HG03135 (cell line): ENCODE results near the gene OTUD1.
A peak's percentile ranks its signal among the peaks of the same experiment; 100 is the strongest.
"Not testable (repeated sequence)": the region's sequence is repeated elsewhere in the genome, so short reads cannot be mapped to it uniquely, and the experiment has no call there.

Experiments
- ATAC-seq: cut with Tn5 transposase; IDR thresholded peaks from one replicate; pipeline ENCODE4 v1.9.1; 2021; ENCODE audit warnings: mild to moderate bottlenecking, moderate library complexity; ENCODE audit not compliant: unreplicated experiment

Gene OTUD1, protein sequence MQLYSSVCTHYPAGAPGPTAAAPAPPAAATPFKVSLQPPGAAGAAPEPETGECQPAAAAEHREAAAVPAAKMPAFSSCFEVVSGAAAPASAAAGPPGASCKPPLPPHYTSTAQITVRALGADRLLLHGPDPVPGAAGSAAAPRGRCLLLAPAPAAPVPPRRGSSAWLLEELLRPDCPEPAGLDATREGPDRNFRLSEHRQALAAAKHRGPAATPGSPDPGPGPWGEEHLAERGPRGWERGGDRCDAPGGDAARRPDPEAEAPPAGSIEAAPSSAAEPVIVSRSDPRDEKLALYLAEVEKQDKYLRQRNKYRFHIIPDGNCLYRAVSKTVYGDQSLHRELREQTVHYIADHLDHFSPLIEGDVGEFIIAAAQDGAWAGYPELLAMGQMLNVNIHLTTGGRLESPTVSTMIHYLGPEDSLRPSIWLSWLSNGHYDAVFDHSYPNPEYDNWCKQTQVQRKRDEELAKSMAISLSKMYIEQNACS

DNA sequence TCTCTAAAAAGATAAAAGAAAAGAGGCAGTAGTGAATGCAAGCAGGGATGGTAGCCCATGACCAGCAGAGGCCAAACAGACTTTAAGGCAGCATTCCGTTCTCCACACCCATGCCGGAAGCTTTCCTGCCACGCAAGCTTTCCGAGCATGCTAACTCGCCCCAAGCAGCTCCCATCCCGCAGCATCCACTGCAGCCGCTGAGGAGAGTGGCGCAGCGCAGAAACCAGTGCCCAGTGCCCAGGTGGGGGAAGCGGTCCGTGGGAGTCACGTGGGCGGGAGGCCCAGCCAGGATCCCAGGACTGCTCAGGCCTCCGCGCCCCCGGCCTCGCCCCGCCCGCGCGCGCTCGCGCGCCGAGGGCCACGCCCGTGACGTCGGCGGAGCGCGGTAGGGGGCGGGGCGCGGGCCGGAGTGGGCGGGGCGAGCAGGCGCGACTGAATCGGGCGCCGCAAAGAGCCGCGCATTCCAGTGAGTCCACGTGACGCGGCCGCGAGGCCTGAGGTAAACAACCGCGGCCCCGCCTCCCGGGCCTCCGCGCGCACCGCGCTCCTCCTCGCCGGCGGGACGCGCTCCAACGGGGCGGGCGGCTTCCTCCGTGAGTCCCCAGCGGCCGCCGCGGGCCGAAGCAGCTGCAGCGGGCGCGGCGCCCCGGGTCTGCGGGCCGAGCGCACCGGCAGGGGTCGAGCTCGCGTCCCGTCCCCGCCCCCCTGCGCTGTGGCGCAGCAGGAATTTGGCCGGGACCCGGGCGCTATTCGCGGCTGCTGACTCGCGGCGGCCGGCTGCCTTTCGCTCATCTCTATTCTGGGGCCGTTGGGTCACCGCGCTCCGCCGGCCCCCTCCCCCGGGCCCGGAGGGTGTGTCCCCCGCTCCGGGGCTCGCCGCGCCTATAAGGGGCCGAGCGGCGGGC, at the start of gene OTUD1:
TSS of gene OTUD1 (plus strand) at position 529 of the 905 bp plus-strand sequence. CDS start 383 bp downstream, outside the sequence.
- peak; percentile 79 for ATAC-seq

DNA sequence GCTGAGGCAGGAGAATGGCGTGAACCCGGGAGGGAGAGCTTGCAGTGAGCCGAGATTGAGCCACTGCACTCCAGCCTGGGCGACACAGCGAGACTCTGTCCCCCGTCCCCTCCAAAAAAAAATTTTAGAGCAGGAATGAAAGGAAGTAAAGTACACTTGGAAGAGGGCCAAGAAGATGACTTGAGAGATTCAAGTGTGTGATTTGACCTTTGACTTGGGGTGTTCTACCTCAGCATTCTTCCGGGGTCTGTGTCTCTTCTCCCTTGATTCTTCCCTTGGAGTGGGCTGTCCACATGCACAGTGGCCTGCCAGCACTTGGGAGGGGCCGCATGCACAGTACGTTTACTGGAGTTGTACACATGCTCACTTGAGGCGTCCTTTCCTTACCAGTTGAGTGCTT, 48.5 kb upstream of the OTUD1 start:
- ATAC-seq, result not testable (repeated sequence)

DNA sequence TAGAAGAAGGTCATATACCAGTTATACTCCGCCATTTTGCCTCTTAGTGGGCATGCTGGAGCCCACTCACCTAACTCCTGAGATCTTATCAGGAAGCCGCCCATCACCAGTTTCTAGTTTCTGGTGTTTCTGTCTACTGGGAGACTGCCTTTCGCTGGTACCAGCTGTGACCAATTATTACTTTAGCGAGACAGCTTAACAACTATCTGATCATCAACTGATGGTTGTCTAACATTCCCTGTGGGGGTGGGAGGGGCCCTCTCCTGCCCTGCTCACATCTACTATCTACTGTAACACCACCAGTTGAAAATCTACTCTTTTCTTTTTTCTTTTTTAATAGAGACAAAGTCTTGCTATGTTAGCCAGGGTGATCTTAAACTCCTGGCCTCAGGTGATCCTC, 48.1 kb upstream of the OTUD1 start:
- no peak for ATAC-seq

- ATAC-seq, result no peak
Observed at GRCh38 chr10:23391821-23392220, 47.1 kb upstream of the OTUD1 start.

- no peak for ATAC-seq
Observed at GRCh38 chr10:23395017-23395416, 43.9 kb upstream of the OTUD1 start.

DNA sequence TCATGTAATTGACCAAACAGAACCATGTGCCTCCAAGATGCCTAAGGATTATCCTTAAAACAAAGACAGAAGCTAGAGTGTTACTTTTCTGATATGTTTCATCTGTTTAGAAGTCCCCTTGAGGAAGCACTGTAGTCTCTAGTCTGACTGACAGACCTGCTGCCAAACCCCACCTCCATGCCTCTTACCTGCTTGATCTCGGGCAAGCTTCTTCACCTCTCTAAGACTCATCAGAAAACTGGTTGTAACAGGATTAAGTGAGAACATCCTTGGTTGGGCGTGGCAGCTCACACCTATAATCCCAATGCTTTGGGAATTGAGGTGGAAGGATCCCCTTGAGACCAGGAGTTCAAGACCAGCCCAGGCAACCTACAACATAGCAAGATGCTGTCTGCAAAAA, 42.2 kb upstream of the OTUD1 start:
- no peak for ATAC-seq

- no peak for ATAC-seq
Observed at GRCh38 chr10:23399701-23400144, 39.2 kb upstream of the OTUD1 start.

DNA sequence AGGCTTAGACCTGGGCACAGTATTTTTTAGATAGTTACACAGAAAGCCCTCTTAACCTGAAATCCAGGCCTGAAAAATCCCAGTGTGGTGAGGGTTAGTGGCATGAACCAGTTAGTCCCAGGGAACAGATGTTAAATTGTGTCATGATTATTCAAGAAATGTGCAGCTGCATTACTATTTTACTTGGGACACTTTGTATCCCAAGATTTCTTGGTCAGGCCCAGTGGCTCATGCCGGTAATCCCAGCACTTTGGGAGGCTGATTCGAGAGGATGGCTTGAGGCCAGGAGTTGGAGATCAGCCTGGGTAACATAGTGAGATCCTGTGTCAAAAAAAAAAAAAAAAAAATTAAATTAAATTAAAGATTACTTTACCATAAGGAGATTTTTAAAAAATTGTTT, 36.0 kb upstream of the OTUD1 start:
- no peak for ATAC-seq

GRCh38 chr10:23403278-23403677, 35.6 kb upstream of the OTUD1 start:
- no peak for ATAC-seq

DNA sequence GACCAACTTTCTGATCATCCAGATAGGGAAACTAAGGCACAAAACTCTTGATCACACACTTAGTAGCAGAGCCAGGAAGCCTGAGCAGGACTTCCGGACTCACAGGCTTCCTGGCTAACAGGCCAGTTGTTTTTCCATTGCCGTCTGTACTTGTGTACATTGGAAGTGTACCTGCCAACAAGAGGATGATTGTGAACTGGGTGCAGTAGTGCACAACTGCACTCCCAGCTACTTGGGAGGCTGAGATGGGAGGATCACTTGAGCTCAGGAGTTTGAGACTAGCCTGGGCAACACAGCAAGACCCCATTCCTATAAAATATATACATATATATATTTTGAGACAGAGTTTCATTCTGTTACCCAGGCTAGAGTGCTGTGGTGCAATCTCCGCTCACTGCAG, 35.2 kb upstream of the OTUD1 start:
- no peak for ATAC-seq

DNA sequence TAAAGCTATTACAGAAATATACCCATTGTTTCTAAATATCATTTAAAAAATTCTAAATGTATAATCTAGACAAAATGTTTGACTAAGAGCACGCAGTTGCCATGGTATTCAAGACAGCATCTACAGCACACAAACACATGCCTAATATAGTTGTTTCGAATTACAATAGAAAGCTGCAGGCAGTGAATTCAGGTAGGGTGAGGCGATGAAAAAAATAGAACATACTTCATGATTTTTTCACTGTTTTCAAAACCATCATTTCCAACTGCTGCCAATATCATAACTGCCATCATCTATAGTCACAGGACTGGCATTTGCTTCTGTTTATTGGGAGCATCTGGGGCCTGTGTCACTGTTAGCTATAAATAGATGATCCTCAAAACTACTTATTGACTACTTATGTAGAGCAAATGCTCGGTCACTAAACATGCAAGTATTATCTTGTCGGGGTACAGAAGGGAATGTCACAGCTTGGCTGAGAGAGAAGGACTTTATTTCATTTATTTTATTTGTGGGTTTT, 34.4 kb upstream of the OTUD1 start:
- no peak for ATAC-seq

DNA sequence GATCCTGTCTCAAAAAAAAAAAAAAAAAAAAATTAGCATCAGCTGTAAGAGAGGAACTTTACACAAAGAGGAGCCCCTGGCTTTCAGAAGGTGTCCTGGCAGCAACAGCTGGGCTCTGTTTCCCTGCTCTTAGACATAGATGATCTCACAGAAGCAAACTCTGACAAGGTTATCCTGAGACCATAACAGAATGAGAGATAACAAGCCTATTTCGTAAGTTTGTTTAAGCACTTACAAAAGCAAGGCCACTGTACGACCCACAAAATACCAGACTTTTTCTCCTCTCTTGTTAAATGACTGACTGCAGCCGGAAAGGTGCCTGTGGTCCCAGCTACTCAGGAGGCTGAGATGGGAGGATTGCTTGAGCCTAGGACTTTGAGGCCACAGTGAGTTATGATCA, 33.3 kb upstream of the OTUD1 start:
- ATAC-seq, result no peak

DNA sequence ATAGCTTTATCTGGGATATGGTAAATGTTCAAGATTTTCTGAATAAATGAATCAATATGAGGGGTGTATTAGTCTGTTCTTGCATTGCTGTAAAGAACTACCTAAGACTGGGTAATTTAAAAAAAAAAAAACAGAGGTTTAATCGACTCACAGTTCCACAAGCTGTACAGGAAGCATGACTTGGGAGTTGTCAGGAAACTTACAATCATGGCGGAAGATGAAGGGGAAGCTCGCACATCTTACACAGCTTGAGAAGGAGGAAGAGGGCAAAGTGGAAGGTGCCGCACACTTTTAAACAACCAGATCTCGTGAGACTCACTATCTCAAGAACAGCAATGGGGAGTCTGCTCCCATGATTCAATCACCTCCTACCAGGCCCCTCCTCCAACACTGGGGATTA, 32.5 kb upstream of the OTUD1 start:
- ATAC-seq, result no peak

DNA sequence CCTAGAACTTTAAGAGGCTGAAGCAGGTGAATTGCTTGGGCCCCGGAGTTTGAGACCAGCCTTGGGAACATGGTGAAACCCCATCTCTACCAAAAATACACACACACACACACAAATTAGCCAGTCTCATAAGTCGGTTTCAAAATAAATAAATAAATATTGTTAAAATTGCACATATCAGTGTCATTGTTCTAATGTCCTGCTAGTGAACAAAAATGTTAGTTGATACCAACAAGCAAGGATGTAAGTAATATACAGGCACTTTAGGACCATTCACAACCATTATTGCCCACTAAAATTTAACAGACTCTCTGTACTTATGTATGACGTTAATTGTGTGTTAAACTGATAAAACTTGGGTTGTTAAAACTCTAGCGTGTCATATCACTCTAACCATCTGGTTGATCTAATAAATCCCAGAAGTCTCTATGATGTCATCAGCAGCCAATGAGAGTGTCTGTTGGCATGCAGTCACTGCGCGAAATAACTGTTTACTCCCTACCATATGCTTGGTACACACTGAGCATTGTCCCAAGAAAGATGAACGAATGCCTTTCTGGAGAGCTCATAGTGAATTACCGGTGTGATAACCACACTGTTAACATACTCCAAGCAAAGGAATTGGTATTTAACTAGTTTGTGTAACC, 30.4 kb upstream of the OTUD1 start:
- ATAC-seq, result no peak

- ATAC-seq, result no peak
Observed at GRCh38 chr10:23412223-23412622, 26.7 kb upstream of the OTUD1 start.

GRCh38 chr10:23413629-23414089, 25.2 kb upstream of the OTUD1 start:
- peak; percentile 87 for ATAC-seq

DNA sequence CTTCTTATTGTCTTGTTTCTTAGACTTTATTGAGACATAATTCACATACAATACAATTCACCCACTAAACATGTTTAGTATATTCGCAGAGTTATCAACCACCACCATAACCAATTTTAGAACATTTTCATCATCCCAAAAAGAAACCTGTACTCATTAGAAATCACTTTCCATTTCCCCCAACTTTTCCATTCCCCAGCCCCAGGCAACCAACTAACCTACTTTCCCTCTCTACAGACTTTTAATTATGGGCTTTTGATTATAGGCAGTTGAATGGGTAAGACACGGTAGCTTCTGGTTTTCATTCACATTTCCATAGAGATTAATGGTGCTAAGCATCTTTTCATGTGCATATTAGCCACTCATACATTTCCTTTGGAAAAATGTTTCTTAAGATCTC, 24.2 kb upstream of the OTUD1 start:
- no peak for ATAC-seq

- no peak for ATAC-seq
Observed at GRCh38 chr10:23417254-23417653, 21.6 kb upstream of the OTUD1 start.

GRCh38 chr10:23418051-23418681, 20.7 kb upstream of the OTUD1 start:
- ATAC-seq, result no peak

GRCh38 chr10:23419201-23419600, 19.7 kb upstream of the OTUD1 start:
- ATAC-seq, result no peak
